ENCODE data around the gene KRTAP4-11.

The KRTAP4-11 gene

DNA sequence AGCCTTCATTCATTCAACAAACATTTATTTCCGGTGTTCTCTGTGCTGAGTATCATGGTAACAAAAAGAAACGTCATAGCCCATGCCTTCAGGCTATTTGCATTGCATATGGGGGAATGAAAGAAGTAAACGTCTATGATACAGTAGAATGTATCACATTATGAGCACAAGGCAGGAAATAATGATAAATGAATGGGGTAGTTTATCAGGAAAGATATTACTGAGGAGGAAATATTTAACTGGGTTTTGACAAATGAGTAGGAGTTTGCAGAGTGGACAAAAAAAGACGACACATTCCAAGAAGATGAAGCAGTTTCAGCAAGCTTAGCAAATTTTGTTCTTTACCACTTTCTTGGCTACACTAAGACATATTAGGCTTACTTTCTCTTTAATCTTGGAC lies 35.5 kb downstream of the KRTAP4-11 start:
- TF ChIP-seq CTCF (IDR thresholded peaks at IDR 0.05; ENCODE audit: low read depth, low read length, missing control alignments), result no peak
- in situ Hi-C loops (cut with HindIII; ENCODE audit: low sequenced_read_pairs), result no loop called here
- no peak for DNase-seq (ENCODE audit: low read depth)
- H3K4me3 ChIP-seq (ENCODE audit: low read depth, low read length), result no peak overlapping the region

DNA sequence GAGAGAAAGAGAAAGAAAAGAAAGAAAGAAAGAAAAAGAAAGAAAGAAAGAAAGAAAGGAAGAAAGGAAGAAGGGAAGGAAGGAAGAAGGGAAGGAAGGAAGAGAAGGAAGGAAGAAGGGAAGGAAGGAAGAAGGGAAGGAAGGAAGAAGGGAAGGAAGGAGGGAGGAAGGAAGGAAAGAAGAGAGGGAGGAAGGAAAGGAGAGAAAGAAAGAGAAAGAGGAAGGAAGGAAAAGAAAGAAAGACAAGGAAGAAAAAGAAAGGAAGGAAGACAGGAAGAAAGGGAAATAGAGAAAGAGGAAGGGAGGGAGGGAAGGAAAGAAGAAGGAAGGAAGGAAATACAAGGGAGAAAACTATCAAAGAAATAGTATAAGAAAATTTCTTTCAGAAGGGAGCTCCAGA lies 41.4 kb downstream of the KRTAP4-11 start:
- no peak for TF ChIP-seq CTCF (IDR thresholded peaks at IDR 0.05; ENCODE audit: low read depth, low read length, missing control alignments)
- DNase-seq (ENCODE audit: low read depth), result no peak
- in situ Hi-C loops (cut with HindIII; ENCODE audit: low sequenced_read_pairs), result no loop called here
- H3K4me3 ChIP-seq (ENCODE audit: low read depth, low read length), result no peak overlapping the region

DNA sequence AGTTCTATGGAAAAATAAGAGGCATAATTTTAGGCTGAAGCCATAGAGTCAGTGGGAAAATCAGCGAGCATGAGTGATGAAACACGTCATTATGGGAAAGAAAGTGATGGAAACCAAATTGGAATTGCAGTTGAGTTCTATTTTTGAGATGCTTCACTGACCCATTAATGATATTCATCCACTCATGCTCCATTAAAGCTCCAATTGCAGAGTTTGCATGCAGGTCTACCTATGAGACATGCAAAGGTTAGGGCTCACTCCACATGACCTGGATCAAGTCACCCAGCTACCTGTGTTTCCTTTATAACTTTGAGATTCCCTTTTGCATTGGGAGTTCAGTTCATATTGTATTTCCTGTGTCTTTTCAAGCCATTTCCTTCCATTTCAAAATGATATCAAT lies 44.5 kb downstream of the KRTAP4-11 start:
- H3K4me3 ChIP-seq (ENCODE audit: low read depth, low read length), result no peak overlapping the region
- no peak for DNase-seq (ENCODE audit: low read depth)
- no peak for TF ChIP-seq CTCF (IDR thresholded peaks at IDR 0.05; ENCODE audit: low read depth, low read length, missing control alignments)
- in situ Hi-C loops (cut with HindIII; ENCODE audit: low sequenced_read_pairs), result no loop called here

DNA sequence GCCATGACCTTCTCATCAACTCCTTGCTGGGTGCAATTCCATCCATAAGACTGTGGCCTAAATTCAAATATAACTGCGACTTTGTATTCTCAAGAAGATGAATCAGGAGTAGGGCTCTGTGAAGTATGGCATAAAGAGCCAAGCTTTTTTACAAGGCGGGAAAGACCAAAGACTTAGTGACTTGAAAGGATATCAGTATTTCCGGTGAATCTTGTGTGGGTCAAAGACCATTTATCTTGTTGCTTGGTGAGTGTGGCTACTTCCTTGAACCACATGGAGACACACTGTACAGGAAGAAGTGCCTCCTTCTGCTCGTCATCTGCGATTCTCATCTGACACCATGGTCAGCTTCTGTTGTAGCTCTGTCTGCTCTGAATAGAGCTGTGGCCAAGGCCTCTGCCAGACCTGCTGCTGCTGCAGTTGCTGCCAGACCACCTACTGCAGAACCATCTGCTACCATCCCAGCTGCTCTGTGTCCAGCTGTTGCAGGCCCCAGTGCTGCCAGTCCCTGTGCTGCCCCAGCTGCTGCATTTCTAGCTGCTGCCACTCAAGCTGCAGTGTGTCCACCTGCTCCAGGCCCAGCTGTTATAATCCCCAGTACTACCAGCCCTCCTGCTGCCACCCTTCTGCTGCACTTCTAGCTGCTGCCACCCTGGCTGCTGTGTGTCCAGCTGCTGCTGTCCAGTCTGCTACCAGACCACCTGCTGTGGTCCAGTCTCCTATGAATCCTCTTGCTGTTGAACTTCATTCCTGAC lies 46.4 kb downstream of the KRTAP4-11 start:
- in situ Hi-C loops (cut with HindIII; ENCODE audit: low sequenced_read_pairs), result no loop called here
- H3K4me3 ChIP-seq (ENCODE audit: low read depth, low read length), result no peak overlapping the region

DNA sequence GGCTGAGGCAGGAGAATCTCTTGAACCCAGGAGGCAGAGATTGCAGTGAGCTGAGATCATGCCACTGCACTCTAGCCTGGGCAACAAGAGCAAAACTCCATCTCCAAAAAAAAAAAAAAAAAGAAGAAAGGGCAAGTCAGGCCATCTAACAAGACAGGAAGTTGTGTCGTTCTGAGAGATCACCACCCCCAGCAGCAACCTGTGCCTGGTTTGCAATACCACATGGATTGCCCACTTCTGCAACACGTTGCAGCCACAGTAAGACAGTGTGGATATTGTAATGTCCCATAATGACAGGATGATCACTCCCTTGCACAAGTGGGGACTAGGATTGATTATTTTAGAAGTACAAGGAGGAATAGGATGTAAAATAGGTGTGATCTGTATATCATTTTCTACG lies 49.1 kb downstream of the KRTAP4-11 start:
- DNase-seq (ENCODE audit: low read depth), result no peak
- in situ Hi-C loops (cut with HindIII; ENCODE audit: low sequenced_read_pairs), result no loop called here
- no peak overlapping the region for H3K4me3 ChIP-seq (ENCODE audit: low read depth, low read length)
- TF ChIP-seq CTCF (IDR thresholded peaks at IDR 0.05; ENCODE audit: low read depth, low read length, missing control alignments), result no peak

More for the DNA sequence above, 46.4 kb downstream of the KRTAP4-11 start:
- no peak for TF ChIP-seq CTCF (IDR thresholded peaks at IDR 0.05; ENCODE audit: low read depth, low read length, missing control alignments)
- no peak for DNase-seq (ENCODE audit: low read depth)

- TF ChIP-seq CTCF (IDR thresholded peaks at IDR 0.05; ENCODE audit: low read depth, low read length, missing control alignments), result no peak
- no peak overlapping the region for H3K4me3 ChIP-seq (ENCODE audit: low read depth, low read length)
- DNase-seq (ENCODE audit: low read depth), result no peak
- in situ Hi-C loops (cut with HindIII; ENCODE audit: low sequenced_read_pairs), result no loop called here
Observed at GRCh38 chr17:41067281-41067680, 50.9 kb downstream of the KRTAP4-11 start.

All from astrocyte of the cerebellum (primary cell).